HL-60/S4 treated with retinoic acid at 250 ng/mL for 4 days and 3 days (cell line): ENCODE results near the gene TMEM151B.
"Not testable (repeated sequence)": the region's sequence is repeated elsewhere in the genome, so short reads cannot be mapped to it uniquely, and the experiment has no call there.

Source experiments
- in situ Hi-C: fragments of 300-500 bp; cut with MboI; formaldehyde crosslinking; loops from 2 replicates; pipeline ENCODE4 v1.7.0; 2022; ENCODE audit warnings: low sequenced_read_pairs

TMEM151B gene

DNA sequence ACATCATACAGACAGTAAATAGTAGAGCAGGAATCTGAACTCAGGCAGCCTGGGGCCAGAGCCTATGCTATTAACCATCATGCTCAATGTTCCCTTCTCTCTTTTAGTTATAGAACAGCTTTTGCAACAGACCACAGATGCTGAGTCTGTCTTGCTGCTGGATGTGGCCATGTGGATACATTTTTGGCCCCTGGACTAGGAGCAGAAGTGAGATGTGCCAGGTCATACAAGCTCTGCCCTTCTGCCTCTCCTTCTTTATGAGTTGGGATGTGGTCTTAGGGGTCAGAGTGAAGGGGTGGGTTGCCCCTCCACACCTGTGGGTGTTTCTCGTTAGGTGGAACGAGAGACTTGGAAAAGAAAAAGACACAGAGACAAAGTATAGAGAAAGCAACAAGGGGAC is 57.5 kb downstream of the TMEM151B start:
- in situ Hi-C loops, result no loop called here

DNA sequence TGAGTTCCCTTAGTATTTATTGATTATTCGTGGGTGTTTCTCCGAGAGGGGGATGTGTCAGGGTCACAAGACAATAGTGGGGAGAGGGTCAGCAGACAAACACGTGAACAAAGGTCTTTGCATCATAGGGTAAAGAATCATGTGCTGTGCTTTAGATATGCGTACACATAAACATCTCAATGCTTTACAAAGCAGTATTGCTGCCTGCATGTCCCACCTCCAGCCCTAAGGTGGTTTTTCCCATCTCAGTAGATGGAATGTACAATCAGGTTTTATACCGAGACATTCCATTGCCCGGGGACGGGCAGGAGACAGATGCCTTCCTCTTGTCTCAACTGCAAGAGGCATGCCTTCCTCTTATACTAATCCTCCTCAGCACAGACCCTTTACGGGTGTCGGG is 58.0 kb downstream of the TMEM151B start:
- in situ Hi-C loops, result not testable (repeated sequence)

DNA sequence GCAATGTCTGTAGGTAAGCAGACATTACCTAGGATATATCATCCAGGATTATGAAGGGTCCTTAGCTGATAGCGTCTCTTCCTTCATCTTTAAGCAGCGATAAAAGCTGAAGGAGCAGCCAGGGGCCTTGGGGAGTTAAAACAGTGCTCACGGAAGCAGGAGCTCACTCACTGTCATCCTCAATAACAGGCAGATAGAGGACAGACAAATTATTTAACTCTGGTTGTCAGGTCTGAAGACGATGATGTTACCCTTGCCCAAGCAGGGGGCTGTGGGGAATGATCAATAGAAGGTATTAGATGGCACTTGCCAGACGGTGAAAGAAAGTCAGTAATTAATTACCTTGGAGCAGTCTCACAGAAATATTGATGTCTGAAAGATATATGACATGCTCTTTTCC is 59.6 kb downstream of the TMEM151B start:
- in situ Hi-C loops, result no loop called here

DNA sequence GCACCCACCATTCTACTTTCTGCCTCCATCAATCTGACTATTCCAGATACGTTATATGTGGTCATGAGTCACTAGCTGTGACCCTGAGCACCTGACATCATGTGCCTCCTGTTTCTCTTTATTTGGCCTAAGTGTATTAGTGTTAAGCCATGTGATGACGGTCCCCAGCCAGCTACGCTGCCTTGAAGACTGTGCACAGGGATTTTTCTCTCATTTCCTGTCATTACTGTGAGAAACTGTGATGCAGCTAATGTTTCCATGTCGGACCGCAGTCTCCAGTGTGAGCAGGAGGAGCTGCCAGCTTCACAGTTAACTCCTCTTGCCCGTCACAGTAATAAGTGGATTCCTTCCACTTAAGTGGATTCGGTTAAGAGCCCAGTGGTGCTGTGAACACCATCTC is 62.3 kb downstream of the TMEM151B start:
- in situ Hi-C loops, result no loop called here

DNA sequence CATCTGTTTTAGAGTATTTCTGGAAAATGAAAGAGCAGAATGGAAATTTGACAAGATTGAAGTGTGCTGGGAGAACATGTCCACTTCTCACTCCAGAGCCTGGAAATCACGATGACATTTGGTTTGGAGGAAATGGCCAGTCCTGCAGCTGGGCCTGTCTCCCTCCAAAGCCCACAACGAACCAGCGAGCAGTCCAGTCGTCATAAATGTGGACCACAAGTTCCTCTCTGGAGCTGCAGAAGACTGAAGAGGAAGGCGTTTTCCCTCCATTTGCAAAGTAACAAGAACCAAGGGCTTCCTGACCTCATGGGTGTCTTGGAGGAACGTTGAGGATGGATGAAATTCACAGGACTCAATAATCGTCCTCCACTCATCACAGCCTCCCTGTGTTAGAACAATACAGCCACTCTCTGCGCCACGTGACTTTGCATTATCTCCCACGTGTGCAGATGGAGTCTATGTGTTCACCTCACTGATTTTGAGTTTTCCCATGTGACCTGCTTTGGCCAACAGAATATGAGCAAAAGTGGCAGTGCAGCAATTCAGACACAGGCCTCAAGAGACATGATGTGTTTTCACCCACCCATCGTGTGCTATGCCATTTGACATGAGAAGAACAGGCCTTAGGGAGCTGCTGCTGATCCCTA is 63.1 kb downstream of the TMEM151B start:
- in situ Hi-C loops, result no loop called here

DNA sequence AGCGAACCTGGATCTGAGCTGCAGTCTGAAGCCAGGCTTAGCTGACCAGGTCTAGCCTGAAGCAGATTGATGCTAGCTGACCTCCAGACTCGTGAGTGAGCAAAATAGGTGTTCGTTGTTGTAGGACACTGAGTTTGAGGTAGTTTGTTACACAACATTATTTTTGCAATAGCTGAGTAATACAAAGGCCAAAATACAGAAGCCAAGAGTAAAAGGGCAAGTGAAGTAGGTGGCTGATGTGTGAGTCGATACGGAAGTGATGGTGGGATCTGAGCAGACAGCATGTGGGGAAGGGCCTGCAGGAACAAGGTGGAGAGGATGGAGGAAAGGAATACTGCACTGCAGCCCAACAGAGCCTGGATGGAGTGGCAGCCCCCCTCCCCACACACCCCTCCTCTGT is 63.7 kb downstream of the TMEM151B start:
- in situ Hi-C loops, result no loop called here

DNA sequence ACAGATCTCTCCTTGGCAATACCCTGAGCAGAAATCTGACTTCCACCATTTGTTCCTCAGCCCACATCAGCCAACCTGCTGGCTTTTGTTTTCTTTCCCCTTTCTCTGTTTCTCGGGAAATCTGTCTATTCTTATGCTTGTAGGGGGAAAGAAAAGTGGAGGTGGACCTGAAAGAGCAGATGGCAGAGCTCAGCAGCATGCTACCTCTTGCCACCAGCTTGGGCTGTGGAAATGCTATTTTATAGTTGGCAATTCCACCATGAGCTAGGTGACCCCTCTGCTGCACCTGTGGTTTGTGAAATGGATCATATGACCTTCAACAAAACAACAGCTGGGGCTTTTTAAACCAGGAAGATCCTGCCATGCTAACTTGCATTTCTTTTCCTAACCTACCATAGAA is 65.4 kb downstream of the TMEM151B start:
- in situ Hi-C loops, result no loop called here

DNA sequence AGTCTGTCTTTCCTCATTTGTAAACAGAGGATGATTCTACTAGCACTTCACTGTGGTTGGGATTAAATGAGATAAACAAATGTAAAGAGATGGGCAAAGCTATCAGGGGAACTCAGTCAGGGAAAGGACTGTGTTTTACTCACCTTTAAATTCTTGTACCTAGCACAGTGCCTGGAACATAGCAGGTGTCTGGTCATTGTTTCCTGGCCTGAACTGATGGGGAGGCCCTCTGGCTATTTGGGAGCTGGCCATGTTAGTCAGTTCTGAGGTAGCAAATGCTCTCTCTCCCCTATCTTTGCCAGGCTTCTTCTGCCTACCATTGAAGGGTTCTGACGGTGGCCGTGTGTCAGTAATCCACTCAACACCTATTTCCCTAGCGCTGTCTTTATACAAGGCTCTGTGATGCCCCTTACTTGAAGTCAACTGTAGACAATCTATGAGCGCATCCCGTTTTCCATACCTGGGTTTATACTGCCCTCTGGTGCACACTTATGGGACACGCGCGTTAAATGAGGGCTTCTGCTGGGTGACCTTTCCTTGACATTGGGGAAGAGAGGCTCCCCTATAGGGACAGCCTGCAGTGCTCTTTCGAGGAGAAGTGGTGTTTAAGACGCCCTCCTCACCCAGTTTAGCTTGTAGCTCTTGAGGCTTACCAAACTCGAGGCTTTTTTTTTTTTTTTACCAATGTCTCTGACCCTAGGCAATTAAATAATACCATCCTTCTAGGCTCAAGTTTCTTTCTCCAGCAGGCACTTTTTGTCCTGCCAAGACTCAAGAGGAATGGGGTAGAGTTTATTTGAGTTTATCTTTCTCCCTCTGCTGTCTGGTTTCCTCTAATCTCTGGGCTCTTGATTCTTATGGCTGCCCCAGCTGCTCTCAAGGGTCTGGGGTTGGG is 68.2 kb downstream of the TMEM151B start:
- in situ Hi-C loops, result no loop called here

DNA sequence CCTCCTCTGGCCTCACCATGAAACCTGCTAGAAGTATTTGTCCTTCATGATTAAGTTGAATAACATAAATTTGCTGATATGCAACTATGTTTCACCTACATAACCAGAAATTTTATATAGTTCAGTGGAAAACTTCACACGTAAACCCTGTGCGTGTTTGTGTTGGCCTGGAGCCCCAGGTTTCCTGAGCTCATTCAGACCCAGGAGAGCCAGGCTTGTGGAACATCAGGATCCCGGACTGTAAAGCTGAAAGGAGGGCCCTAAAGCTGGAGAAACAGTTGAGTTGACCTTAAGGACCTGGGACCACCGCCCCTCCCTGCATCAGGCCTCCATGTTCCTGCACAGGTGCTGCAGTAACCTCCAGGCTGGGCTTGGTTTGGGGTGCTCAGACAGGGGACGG is 69.1 kb downstream of the TMEM151B start:
- in situ Hi-C loops, result no loop called here

DNA sequence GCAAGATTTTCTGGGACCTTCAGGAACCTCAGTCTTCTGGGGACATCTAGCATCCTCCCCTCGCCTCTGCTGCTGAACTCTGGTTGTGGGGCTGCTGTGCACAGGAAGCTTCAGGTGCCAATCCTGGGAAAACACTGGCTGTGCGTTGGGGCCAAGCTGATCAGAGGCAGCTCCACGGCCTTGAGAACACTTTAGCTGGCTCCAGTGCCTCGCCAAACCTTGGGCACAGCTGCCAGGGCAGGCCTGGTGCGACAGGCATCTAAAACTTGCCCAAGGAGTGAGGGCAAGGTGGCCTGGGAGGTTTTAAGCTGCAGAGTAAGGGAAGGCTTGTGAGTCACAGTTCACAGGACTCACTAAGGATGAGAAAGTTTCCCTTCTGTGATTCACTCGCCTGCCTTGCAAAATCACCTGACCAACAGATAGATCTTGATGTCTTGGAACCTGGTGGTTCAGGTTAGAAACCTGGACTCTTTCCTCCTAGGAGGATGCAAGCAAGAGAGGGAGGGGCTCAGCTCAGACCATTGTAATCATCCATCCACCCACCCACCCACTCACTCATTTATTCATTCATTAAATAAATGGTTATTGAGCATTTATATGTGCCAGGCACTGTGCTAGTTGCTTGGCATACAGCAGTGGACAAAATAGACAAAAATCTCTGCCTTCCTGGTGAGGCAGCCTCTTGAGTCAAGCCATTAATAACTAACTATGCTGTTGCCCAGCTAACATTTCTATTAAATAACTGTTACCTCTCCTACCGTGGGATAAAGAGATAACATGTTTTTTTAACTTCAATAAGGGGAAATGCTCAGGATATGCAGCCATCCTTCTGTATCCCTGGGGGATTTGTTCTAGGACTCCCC is 69.7 kb downstream of the TMEM151B start:
- in situ Hi-C loops, result no loop called here

DNA sequence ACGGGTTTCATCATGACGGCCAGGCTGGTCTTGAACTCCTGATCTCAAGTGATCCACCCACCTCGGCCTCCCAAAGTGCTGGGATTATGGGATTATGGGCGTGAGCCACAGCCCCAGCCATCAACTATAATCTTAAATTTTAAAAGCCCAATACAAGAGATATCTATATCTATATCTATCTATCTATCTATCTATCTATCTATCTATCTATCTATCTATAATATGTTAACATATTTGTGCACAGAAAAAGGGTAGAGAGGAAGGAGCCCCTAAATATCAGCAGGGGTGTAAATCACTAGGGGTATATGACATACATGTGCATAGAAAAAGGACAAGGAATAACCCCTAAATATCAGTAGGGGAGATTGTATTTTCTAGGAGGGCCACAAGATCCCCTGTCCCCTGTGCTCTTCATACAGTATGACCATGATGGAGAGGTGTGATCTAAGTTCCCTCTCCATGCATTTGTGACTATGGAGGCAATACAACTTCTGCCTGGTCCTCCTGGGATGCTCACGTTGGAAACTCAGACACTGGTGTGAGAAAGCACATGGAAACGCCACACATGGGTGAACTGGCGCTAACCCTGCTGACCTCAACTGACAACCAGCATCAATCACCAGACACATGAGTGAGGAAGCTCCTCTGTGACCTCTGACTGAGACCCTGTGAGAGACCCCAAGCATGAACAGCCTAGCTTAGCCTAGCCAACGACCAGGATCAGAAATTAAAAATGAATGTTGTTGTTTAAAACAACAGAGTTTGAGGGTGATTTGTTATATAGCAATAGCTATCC is 71.0 kb downstream of the TMEM151B start:
- in situ Hi-C loops, result no loop called here

DNA sequence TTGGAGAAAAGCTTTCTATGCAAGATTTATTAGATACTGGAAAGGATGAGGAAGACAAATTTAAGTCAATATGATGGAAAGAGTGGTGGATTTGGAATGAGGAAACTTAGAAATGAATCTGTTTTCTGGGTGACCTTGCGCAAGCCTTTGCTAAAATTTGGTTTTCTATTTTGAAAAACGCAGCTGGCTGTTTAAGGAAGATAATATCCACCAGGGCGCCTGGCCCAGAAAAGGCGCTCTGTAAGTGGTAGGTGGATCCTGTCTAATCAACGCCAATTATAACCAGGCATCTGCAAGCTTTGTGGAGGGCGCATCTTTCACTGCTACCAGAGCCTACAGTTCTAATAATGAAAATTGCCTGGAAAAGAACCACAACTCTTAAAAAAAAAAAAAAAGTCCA is 71.8 kb downstream of the TMEM151B start:
- in situ Hi-C loops, result no loop called here

DNA sequence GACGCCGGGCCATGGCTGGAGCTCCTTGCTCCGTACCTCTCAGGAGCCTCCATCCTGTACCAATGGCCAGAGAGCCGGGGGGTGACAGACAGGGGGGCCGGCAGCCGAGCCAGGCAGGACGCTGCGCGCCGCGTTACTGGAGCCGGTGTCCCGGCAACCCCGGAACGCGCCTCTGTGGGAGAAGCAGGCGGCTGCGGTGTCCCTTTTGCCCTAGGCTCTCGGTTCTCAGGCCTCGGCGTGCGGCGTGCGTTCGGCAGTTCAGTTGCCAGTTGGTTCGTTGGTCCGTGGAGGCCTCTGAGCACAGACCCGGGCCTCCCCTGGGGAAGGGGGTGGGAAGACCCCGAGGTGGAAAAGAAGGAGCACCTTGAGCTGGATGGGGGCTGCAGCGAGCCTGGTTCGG is 72.2 kb downstream of the TMEM151B start, which contains the start of gene SPATS1:
Gene SPATS1, plus strand, starts transcription at position 162 of the 400 bp plus-strand sequence. CDS start 446 bp downstream, outside the sequence.
- in situ Hi-C loops, result no loop called here

DNA sequence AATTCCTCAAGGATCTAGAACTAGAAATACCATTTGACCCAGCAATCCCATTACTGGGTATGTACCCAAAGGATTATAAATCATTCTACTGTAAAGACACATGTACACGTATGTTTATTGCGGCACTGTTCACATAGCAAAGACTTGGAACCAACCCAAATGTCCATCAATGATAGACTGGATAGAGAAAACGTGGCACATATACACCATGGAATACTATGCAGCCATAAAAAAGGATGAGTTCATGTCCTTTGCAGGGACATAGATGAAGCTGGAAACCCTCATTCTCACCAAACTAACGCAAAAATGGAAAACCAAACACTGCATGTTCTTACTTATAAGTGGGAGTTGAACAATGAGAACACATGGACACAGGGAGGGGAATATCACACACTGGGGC is 76.6 kb downstream of the TMEM151B start:
- in situ Hi-C loops, result not testable (repeated sequence)

DNA sequence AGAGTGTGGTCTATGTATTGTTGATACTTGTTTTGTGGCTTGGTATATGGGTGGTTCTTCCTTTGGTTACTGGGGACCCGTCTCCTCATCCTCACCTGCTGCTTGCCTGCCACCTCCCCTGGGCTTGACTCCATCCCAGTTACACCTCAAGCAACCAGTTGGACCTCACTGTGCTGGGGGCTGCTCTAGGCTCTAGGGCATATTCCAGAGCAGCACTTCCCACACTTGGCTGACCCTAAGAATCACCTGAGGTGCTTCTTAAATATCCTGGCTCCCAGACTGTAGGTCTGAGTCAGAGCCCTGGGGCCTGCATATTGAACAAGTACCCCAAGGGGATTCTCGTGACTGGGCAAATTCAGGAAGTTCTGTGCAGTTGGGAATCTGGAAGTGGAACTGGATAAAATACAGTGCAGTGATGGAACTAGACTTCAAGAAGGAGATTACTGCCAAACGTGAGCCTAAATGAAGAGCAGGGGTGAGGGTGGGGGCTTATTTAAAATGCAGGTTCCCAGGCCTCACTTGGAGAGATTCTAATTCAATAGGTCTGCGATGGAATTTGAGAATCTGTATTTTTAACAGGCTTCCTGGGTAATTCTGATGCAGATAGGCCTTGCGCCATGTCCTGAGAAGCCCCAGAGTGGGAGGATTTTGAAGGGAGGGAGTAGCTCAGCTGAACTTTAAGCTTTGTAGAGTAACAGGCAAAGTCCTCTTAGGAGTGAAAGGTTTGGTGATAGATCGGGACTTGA is 79.8 kb downstream of the TMEM151B start:
- in situ Hi-C loops, result no loop called here

DNA sequence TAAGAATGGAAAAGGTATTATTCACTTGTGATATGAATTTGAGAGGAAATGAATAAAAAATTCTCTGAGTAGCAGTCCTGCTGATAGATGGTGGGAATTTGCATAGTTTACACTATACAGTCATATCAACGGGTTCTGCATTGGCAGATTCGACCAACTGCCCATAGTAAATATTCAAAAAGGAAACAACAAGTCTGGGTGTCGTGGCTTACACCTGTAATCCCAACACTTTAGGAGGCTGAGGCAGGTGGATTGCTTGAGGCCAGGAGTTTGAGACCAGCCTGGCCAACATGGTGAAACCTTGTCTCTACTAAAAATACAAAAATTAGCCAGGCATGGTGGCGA is 80.4 kb downstream of the TMEM151B start:
- in situ Hi-C loops, result not testable (repeated sequence)

DNA sequence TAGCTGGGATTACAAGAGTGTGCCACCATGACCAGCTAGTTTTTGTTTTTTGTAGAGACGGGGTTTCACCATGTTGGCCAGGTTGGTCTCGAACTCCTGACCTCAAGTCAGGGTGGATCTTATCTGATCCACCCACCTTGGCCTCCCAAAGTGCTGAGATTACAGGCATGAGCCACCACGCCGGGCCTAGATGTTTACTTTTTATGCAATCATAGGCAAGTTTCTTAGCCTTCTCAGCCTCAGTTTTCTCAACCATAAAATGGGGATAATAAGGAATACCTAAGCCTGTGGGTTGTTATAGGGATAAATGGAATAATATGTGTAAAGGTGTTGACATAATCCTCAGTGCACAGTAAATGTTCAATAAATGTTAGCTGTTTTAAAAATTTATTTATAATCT is 82.0 kb downstream of the TMEM151B start:
- in situ Hi-C loops, result no loop called here

DNA sequence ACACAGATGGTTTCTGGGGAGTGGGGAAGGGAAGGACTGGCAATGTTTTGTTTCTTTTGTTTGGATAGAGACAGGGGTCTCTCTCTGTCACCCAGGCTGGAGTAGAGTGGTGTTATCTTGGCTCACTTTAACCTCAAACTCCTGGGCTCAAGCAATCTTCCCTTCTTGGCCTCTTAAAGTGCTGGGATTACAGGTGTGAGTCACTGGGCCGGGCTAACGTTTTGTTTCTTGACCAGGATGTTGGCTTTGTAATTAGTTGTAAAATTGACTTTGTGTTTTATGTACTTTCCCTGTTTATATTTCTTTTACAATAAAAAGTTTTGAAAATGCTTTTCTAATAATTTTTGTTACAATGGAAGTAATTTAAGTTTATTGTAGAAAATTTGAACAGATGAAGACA is 83.1 kb downstream of the TMEM151B start:
- in situ Hi-C loops, result no loop called here

DNA sequence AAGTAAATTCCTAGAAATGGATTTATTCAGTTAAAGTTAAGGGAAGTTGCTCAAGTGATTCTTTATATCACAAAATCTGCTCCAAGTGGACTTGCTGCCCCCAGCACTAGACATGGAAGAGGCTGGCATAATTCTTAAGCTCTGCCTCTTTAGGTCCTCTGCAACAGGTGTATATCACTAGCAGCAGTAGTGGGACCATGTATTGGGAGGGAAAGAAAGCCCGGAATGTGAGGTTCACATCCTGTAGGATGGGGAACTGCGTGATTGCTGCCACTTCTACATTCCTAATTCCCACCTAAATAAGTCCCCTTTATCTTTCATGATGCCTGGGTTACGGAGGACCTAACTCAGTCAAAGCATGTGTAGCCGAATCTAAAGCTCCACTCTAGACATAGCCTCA is 85.4 kb downstream of the TMEM151B start:
- in situ Hi-C loops, result no loop called here

DNA sequence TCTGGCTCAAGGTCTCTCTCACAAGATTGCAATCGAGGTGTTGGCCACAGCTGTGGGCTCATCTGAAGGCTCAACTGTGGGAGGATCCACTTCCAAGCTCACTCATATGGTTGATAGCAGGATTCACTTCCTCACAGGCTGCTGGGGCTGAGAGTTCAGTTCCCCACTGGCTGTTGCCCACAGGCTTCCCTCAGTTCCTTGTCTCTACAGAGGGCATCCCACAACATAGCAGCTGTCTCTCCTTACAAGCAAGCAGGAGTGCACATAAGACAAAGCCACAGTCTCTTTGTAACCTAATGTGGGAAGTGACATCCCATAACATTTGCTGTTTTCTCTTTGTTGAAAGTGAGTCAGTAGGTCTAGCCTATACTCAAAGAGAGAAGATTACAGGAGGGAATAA is 86.2 kb downstream of the TMEM151B start:
- in situ Hi-C loops, result no loop called here
